ENCODE results near the gene GALC.

GRCh38 chr14:87940382-87940781 lies 52.6 kb downstream of the GALC start:
- TF ChIP-seq CTCF (IDR thresholded peaks at IDR 0.05 in 2 of 3, conservative IDR thresholded peaks at IDR 0.05 in 1 of 3; ENCODE audit: insufficient read depth in 2 of 3, low read depth in 1 of 3, low read length in 3 of 3) (no peak), POLR2A (conservative IDR thresholded peaks at IDR 0.05) (no peak)
